Stimulated activated memory B cell treated with anti-CD40 and anti-IgM and Interleukin-4, amounts not matched to agents 10 μg/mL and 1 μg/mL and 100 μg/mL, for 72 hours (primary cell): Measurements from ENCODE around the gene RPP25L.
A peak's percentile ranks its signal among the peaks of the same experiment; 100 is the strongest.

Experiments used
- ATAC-seq: fragments of 150-1000 bp; cut with Tn5 transposase; 2 replicates; pipeline ENCODE4 v1.10.0; 2021
- H3K27ac Mint-ChIP-seq: one replicate; pipeline ENCODE4 v1.8.0; 2022; ENCODE audit warnings: mild to moderate bottlenecking, mixed read lengths
- H3K27me3 Mint-ChIP-seq: one replicate; pipeline ENCODE4 v1.8.0; 2022; ENCODE audit warnings: mixed read lengths
- H3K36me3 Mint-ChIP-seq: one replicate; pipeline ENCODE4 v1.8.0; 2022; ENCODE audit warnings: mixed read lengths
- H3K4me1 Mint-ChIP-seq: one replicate; pipeline ENCODE4 v1.8.0; 2022; ENCODE audit warnings: mixed read lengths
- H3K4me3 Mint-ChIP-seq: one replicate; pipeline ENCODE4 v1.8.0; 2022; ENCODE audit warnings: mild to moderate bottlenecking, moderate library complexity, mixed read lengths
- H3K9me3 Mint-ChIP-seq: one replicate; pipeline ENCODE4 v1.8.0; 2022; ENCODE audit warnings: mixed read lengths

RPP25L gene

DNA sequence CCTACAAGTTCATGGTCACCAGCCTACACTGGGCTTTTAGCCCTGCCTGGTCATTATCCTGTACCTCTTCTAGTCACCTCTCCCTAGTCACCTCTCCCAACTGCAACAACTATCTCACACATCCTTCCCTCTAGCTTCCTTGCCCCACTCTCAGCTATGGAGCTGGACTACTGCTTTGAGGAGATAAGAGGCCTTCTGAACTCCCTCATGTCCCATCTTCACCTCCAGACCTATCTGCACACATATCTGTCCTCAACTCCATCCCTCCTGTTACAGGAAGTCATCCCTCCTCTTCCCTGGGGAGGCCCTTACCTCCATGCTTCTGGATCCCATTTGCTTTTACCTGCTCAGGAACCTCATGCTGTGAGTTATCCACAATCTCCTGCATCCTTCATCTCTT lies 5.7 kb downstream of the RPP25L start:
- no peak for ATAC-seq
- no peak overlapping the region for H3K27ac Mint-ChIP-seq
- H3K36me3 Mint-ChIP-seq, result no peaks in the 10 kb centered on the region
- no peaks in the 10 kb centered on the region for H3K27me3 Mint-ChIP-seq
- no peak overlapping the region for H3K4me3 Mint-ChIP-seq
- H3K9me3 Mint-ChIP-seq, result no peaks in the 10 kb centered on the region
- H3K4me1 Mint-ChIP-seq, result peaks cover 2% of the 10 kb centered on the region

DNA sequence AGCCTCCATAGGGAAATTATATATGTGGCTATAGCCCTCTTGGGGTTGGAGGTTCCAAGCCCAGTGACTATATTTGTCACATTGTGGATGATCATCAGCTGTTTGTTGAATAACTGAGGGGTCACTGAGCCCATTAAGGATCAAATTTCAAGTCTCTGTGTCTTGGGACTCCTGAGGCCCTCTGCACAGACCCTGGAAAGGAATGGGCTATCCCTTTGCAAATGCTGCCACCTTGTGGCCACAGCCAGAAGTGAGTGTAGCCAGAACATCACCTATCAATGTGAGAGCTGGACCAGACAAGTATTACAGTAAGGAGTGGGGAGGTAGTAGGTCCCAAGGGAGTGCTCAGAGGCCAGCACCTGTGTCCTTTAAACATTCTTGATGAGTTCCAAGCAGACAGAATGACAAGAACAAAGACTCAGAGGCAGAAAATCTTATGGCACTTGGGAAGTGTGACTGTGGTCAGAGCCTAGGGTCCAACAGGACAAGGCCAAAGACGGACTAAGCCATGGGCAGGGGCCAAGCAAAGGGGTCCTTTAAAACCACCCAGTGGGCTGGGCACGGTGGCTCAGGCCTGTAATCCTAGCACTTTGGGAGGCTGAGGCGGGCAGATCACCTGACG lies 8.2 kb downstream of the RPP25L start:
- H3K36me3 Mint-ChIP-seq, result no peaks in the 10 kb centered on the region
- H3K4me1 Mint-ChIP-seq, result no peaks in the 10 kb centered on the region
- H3K27me3 Mint-ChIP-seq, result no peaks in the 10 kb centered on the region
- H3K27ac Mint-ChIP-seq, result no peak overlapping the region
- peak; percentile 80 for ATAC-seq
- H3K9me3 Mint-ChIP-seq, result no peaks in the 10 kb centered on the region
- no peak overlapping the region for H3K4me3 Mint-ChIP-seq

GRCh38 chr9:34601937-34602573 lies 9.8 kb downstream of the RPP25L start:
- no peak for ATAC-seq
- Mint-ChIP-seq H3K9me3 (no peaks in the 10 kb centered on the region), H3K27me3 (peaks cover 8% of the 10 kb centered on the region), H3K27ac (no peak overlapping the region), H3K4me3 (no peak overlapping the region), H3K4me1 (no peaks in the 10 kb centered on the region), H3K36me3 (no peaks in the 10 kb centered on the region)

DNA sequence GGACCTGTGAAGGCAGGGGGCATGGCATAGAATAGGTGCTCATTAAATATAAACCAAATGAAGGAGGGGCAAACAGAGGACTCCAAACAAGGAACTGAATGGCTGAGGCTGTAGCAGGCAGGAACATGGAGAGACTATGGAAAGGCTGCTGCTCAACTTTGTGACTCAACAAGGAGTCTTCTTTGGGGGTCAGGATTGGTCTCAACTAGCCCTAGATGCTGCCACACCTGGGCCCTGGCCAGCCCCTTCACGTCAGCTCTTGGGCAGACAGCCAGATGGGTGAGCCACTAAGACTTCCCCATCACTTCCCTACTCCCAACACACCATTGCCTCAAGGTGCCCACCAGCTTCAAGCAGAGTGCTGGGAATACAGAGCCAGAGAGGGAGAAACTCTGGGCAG lies 11.0 kb downstream of the RPP25L start:
- no peaks in the 10 kb centered on the region for H3K36me3 Mint-ChIP-seq
- H3K4me3 Mint-ChIP-seq, result no peak overlapping the region
- H3K27ac Mint-ChIP-seq, result no peak overlapping the region
- no peaks in the 10 kb centered on the region for H3K4me1 Mint-ChIP-seq
- no peaks in the 10 kb centered on the region for H3K9me3 Mint-ChIP-seq
- H3K27me3 Mint-ChIP-seq, result peaks cover 19% of the 10 kb centered on the region
- ATAC-seq, result no peak

DNA sequence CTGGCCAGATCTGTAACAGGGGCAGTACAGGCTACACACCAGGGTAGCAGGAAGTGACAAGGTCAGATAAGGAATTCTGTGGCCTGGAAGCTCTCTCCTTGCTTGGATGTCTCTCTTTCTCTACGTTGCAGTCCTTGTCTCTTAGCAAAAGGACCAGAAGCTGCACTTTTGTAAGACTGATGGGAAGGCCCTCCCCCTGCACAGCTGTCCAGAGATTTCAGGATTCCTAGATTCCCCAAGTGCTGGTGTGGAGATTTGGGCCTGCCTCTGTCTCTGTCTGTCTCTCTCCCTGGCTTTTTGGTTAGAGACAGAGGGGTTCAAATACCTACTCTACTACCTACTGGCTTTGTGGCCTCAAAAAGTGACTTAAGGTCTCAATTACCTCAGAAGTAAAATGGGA lies 12.4 kb downstream of the RPP25L start:
- H3K27ac Mint-ChIP-seq, result no peak overlapping the region
- H3K9me3 Mint-ChIP-seq, result no peaks in the 10 kb centered on the region
- no peaks in the 10 kb centered on the region for H3K4me1 Mint-ChIP-seq
- H3K4me3 Mint-ChIP-seq, result no peak overlapping the region
- no peak for ATAC-seq
- no peaks in the 10 kb centered on the region for H3K36me3 Mint-ChIP-seq
- peaks cover 21% of the 10 kb centered on the region for H3K27me3 Mint-ChIP-seq

- H3K27me3 Mint-ChIP-seq, result peaks cover 65% of the 10 kb centered on the region
- no peaks in the 10 kb centered on the region for H3K9me3 Mint-ChIP-seq
- H3K4me1 Mint-ChIP-seq, result peaks cover 37% of the 10 kb centered on the region
- no peak overlapping the region for H3K27ac Mint-ChIP-seq
- ATAC-seq, result no peak
- H3K4me3 Mint-ChIP-seq, result no peak overlapping the region
- H3K36me3 Mint-ChIP-seq, result no peaks in the 10 kb centered on the region
Measured at GRCh38 chr9:34594177-34594576, 17.7 kb downstream of the RPP25L start.

- no peaks in the 10 kb centered on the region for H3K36me3 Mint-ChIP-seq
- H3K9me3 Mint-ChIP-seq, result no peaks in the 10 kb centered on the region
- ATAC-seq, result no peak
- no peak overlapping the region for H3K4me3 Mint-ChIP-seq
- H3K27me3 Mint-ChIP-seq, result peaks cover 76% of the 10 kb centered on the region
- H3K4me1 Mint-ChIP-seq, result peaks cover 47% of the 10 kb centered on the region
- H3K27ac Mint-ChIP-seq, result no peak overlapping the region
Measured at GRCh38 chr9:34592895-34593601, 18.8 kb downstream of the RPP25L start.

GRCh38 chr9:34591917-34592866 lies 19.7 kb downstream of the RPP25L start:
- Mint-ChIP-seq H3K9me3 (no peaks in the 10 kb centered on the region), H3K36me3 (no peaks in the 10 kb centered on the region), H3K27me3 (peaks cover 71% of the 10 kb centered on the region), H3K4me3 (peak overlapping the region; percentile 79), H3K27ac (no peak overlapping the region), H3K4me1 (peaks cover 47% of the 10 kb centered on the region)
- ATAC-seq, result no peak

DNA sequence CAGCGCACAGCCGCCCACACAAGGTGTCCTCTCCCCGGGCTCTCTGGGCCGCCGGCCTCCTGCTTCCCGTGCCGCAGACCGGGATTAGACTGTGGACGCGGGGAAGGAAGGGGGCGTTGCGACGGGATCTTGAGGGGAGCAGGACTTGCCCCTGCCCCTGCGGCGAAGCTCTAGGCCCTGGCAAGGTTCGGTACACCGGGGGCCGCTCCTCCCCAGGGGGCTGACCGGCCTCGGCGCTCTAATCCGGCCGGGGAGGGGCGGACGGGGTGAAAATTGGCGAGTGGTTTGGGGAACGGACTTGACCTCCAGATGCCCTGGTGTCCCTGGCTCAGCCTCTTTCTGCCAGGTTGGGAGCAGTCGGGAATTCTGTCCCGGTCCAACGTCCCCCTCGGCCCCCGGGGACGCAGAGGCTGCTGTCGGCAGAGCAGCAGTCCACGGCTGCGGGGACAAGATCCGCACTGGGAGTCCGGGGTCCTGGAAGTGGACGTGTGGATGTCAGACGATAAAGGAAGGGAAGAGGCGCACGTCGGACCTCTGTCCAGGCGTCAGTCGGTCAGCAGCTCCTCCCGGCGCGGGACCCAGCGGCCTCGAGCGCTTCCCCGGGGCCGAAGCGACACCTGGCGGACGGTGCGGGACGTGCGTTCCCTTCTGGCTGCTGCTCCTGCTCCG lies 20.5 kb downstream of the RPP25L start:
- Mint-ChIP-seq H3K27ac (no peak overlapping the region), H3K27me3 (peaks cover 68% of the 10 kb centered on the region), H3K4me3 (peak overlapping the region; percentile 79), H3K36me3 (no peaks in the 10 kb centered on the region), H3K9me3 (no peaks in the 10 kb centered on the region), H3K4me1 (peaks cover 48% of the 10 kb centered on the region)
- ATAC-seq, result peak; percentile 81

GRCh38 chr9:34590381-34591247 lies 21.3 kb downstream of the RPP25L start:
- H3K27ac Mint-ChIP-seq, result no peak overlapping the region

DNA sequence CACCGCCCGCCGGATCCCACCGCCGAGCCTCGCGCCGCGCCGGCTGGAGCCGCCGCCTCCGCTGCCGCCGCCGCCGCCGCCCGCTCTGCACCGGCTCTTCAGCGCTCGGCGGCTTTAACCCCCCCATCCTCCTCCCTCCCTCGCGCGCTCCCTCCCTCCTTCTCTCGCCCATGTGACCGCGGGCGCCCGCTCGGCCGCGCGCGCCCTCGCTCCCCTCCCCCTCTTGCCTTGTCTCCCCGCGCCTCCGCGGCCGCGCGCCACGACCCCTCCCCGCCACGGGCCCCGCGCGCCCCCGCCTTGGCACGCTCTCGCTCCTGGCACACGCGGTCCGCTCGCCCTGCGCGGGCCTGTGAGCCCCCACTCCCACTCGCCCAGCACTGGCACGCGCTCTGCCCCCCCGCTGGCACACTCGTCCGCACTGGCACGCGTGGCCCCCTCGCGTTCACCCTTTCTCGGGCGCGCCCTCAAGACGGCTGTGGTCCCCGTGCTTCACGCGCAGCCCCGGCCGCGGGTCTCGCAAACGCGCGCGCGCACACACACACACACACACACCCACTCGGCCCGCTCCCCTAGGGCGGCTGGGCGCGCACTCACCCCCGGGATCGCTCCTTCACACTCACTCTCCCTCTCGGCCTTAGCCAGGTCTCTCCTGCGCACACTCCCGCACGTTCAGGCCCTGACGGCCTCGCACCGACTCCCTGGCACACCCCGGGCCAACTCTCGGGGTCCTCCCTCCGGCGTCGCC lies 22.1 kb downstream of the RPP25L start, which contains the start of gene CNTFR:
Gene CNTFR (minus strand): TSS at position 89 of the 745 bp plus-strand sequence. CDS start 20,743 bp downstream, outside the sequence.
- peak; percentile 4 for ATAC-seq
- H3K4me3 Mint-ChIP-seq, result peak within 1 kb of the TSS; percentile 79
- H3K36me3 Mint-ChIP-seq, result no peaks in the 10 kb centered on the region
- peaks cover 61% of the 10 kb centered on the region for H3K4me1 Mint-ChIP-seq
- H3K27me3 Mint-ChIP-seq, result peaks cover 77% of the 10 kb centered on the region
- no peaks in the 10 kb centered on the region for H3K9me3 Mint-ChIP-seq
- H3K27ac Mint-ChIP-seq, result no peak within 1 kb of the TSS

More at GRCh38 chr9:34590381-34591247, 21.3 kb downstream of the RPP25L start:
- Mint-ChIP-seq H3K4me1 (peaks cover 55% of the 10 kb centered on the region), H3K36me3 (no peaks in the 10 kb centered on the region), H3K4me3 (peak overlapping the region; percentile 79), H3K9me3 (no peaks in the 10 kb centered on the region), H3K27me3 (peaks cover 70% of the 10 kb centered on the region)
- no peak for ATAC-seq

- Mint-ChIP-seq H3K36me3 (no peaks in the 10 kb centered on the region), H3K27me3 (peaks cover 85% of the 10 kb centered on the region), H3K4me3 (peak overlapping the region; percentile 2), H3K4me1 (peaks cover 61% of the 10 kb centered on the region), H3K9me3 (no peaks in the 10 kb centered on the region), H3K27ac (no peak overlapping the region)
- ATAC-seq, result no peak
Measured at GRCh38 chr9:34588671-34589635, 22.9 kb downstream of the RPP25L start.
